Loucy (cell line): ENCODE data around the gene PLSCR4.
"Not testable (repeated sequence)": the region's sequence is repeated elsewhere in the genome, so short reads cannot be mapped to it uniquely, and the experiment has no call there.

Experiments
- H2AFZ ChIP-seq: fragments of 200-600 bp; sonication (generic); 2 replicates; pipeline ENCODE4 v1.6.0; 2016; ENCODE audit warnings: antibody characterized with exemption, mild to moderate bottlenecking, low read length, moderate library complexity
- H3F3A ChIP-seq: fragments of 200-600 bp; 2 replicates; pipeline ENCODE4 v1.6.0; 2016; ENCODE audit warnings: antibody characterized with exemption, low read depth, mild to moderate bottlenecking
- H3K27me3 ChIP-seq: fragments of 200-600 bp; sonication (generic); 2 replicates; pipeline ENCODE4 v1.6.1; 2014; ENCODE audit warnings: low read length, mild to moderate bottlenecking; ENCODE audit not compliant: insufficient read depth, poor library complexity, severe bottlenecking
- H3K36me3 ChIP-seq: fragments of 200-600 bp; sonication (generic); 2 replicates; pipeline ENCODE4 v1.6.1; 2016; ENCODE audit warnings: low read length; ENCODE audit not compliant: insufficient read depth
- H3K4me1 ChIP-seq: fragments of 200-600 bp; sonication (generic); 2 replicates; pipeline ENCODE4 v1.5.1; 2014; ENCODE audit warnings: low read length, mild to moderate bottlenecking; ENCODE audit not compliant: insufficient read depth, poor library complexity, severe bottlenecking
- H3K4me2 ChIP-seq: fragments of 200-600 bp; sonication (generic); 2 replicates; pipeline ENCODE4 v1.6.0; 2014; ENCODE audit warnings: antibody characterized with exemption, low read length, low read depth, mild to moderate bottlenecking; ENCODE audit not compliant: poor library complexity, severe bottlenecking
- H3K4me3 ChIP-seq: fragments of 200-600 bp; sonication (generic); 2 replicates; pipeline ENCODE4 v1.5.1; 2014; ENCODE audit warnings: low read length, mild to moderate bottlenecking, mixed read lengths; ENCODE audit not compliant: poor library complexity, severe bottlenecking
- H3K79me2 ChIP-seq: fragments of 200-600 bp; sonication (generic); 2 replicates; pipeline ENCODE4 v1.6.1; 2014; ENCODE audit warnings: low read length; ENCODE audit not compliant: insufficient read depth
- H3K9ac ChIP-seq: fragments of 200-600 bp; sonication (generic); 2 replicates; pipeline ENCODE4 v1.6.0; 2014; ENCODE audit warnings: mild to moderate bottlenecking, low read depth, low read length, moderate library complexity; ENCODE audit not compliant: poor library complexity, severe bottlenecking
- H3K9me2 ChIP-seq: fragments of 200-600 bp; sonication (generic); replicated peaks from 2 replicates; pipeline ENCODE4 v1.6.1; 2016; ENCODE audit warnings: low read depth, low read length, mixed read lengths
- H3K9me3 ChIP-seq: fragments of 200-600 bp; sonication (generic); 2 replicates; pipeline ENCODE4 v1.6.1; 2014; ENCODE audit warnings: mild to moderate bottlenecking, antibody characterized with exemption, low read length, low read depth; ENCODE audit not compliant: insufficient read depth
- H4K20me1 ChIP-seq: fragments of 200-600 bp; sonication (generic); 2 replicates; pipeline ENCODE4 v1.6.0; 2014; ENCODE audit warnings: antibody characterized with exemption, low read length, mild to moderate bottlenecking; ENCODE audit not compliant: insufficient read depth, poor library complexity, severe bottlenecking
- CTCF ChIP-seq: fragments of 200-600 bp; sonication (generic); conservative IDR thresholded peaks from 2 replicates; pipeline ENCODE4 v1.5.1; 2014; ENCODE audit warnings: mild to moderate bottlenecking, antibody characterized with exemption, low read length
- EZH2phosphoT487 ChIP-seq: fragments of 200-600 bp; IDR thresholded peaks from 2 replicates; pipeline ENCODE4 v1.6.1; 2018; ENCODE audit warnings: antibody characterized with exemption, mild to moderate bottlenecking, moderate library complexity, borderline replicate concordance

The PLSCR4 gene

DNA sequence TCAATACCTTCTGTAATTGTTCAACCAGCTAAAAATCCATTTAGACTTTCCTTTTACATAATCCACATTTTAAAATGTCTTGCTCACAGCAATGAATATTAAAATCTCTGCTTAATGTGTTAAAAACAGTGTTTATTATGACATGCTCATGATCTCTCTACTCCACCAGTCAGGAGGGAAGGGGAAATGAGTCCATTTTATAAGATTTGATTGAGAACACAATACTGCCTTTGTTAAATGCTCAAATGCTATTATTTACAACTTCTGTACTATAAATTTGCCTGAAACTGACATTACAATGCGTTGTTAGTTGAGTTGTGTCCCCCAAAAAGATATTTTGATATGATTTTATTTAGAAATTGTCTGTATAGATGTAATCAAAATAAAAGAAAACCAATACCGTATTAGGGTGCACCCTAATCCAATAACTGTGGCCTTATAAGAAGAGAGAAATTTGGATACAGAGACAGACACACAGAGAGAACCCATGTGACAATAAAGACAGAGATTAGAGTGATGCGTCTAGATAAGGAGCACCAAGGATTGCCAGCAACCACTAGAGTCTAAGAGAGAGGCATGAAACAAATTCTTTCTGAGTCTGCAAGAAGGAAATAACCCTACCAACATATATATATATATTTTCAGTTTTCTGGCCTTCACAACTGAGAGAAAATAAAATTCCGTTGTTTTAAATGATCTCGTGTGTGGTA, 9.1 kb upstream of the PLSCR4 start:
- H4K20me1 ChIP-seq: no peaks in the 10 kb centered on the region
- no peaks in the 10 kb centered on the region for H3K9me3 ChIP-seq
- H3K4me3 ChIP-seq: no peak overlapping the region
- H3K4me2 ChIP-seq: no peak overlapping the region
- TF ChIP-seq CTCF: no peak
- H3K9ac ChIP-seq: no peak overlapping the region
- H2AFZ ChIP-seq: no peak overlapping the region
- no peaks in the 10 kb centered on the region for H3K27me3 ChIP-seq
- H3K79me2 ChIP-seq: no peaks in the 10 kb centered on the region
- H3F3A ChIP-seq: no peaks in the 10 kb centered on the region
- no peaks in the 10 kb centered on the region for H3K36me3 ChIP-seq
- no peaks in the 10 kb centered on the region for H3K9me2 ChIP-seq
- no peaks in the 10 kb centered on the region for H3K4me1 ChIP-seq

- no peaks in the 10 kb centered on the region for H4K20me1 ChIP-seq
- H3F3A ChIP-seq: no peaks in the 10 kb centered on the region
- H2AFZ ChIP-seq: no peak overlapping the region
- H3K79me2 ChIP-seq: no peaks in the 10 kb centered on the region
- H3K4me1 ChIP-seq: no peaks in the 10 kb centered on the region
- H3K9me3 ChIP-seq: no peaks in the 10 kb centered on the region
- no peaks in the 10 kb centered on the region for H3K9me2 ChIP-seq
- TF ChIP-seq CTCF (no peak), EZH2phosphoT487 (no peak)
- H3K36me3 ChIP-seq: no peaks in the 10 kb centered on the region
- H3K9ac ChIP-seq: no peak overlapping the region
- no peak overlapping the region for H3K4me3 ChIP-seq
- no peak overlapping the region for H3K4me2 ChIP-seq
- no peaks in the 10 kb centered on the region for H3K27me3 ChIP-seq
Observed at GRCh38 chr3:146256851-146257486, 6.1 kb upstream of the PLSCR4 start.

GRCh38 chr3:146252445-146252844, 1.5 kb upstream of the PLSCR4 start:
- H4K20me1 ChIP-seq, H3K4me2 ChIP-seq: not testable (repeated sequence)

GRCh38 chr3:146249921-146250320, 984 bp downstream of the PLSCR4 start:
- Histone ChIP-seq H3K4me3 (no peak overlapping the region), H3K9ac (no peak overlapping the region), H2AFZ (no peak overlapping the region), H3K79me2 (no peaks in the 10 kb centered on the region), H4K20me1 (no peaks in the 10 kb centered on the region), H3K9me3 (no peaks in the 10 kb centered on the region), H3K27me3 (no peaks in the 10 kb centered on the region), H3K36me3 (no peaks in the 10 kb centered on the region), H3K9me2 (no peaks in the 10 kb centered on the region), H3K4me2 (no peak overlapping the region), H3K4me1 (no peaks in the 10 kb centered on the region), H3F3A (no peaks in the 10 kb centered on the region)
- TF ChIP-seq CTCF (no peak), EZH2phosphoT487 (no peak)

More at GRCh38 chr3:146252445-146252844, 1.5 kb upstream of the PLSCR4 start:
- not testable (repeated sequence) for H3K9me2 ChIP-seq, H3K36me3 ChIP-seq, H2AFZ ChIP-seq, H3K9me3 ChIP-seq, H3K79me2 ChIP-seq, H3K9ac ChIP-seq, H3K27me3 ChIP-seq, H3F3A ChIP-seq, H3K4me1 ChIP-seq, H3K4me3 ChIP-seq
